GM18511 (cell line): ENCODE measurements around the gene UBE2V1.
"Not testable (repeated sequence)": the region's sequence is repeated elsewhere in the genome, so short reads cannot be mapped to it uniquely, and the experiment has no call there.

ENCODE experiments used
- ATAC-seq: cut with Tn5 transposase; IDR thresholded peaks from one replicate; pipeline ENCODE4 v1.9.1; 2021; ENCODE audit warnings: mild to moderate bottlenecking, moderate library complexity; ENCODE audit not compliant: unreplicated experiment

UBE2V1 gene

GRCh38 chr20:50066161-50066834 lies 46.7 kb downstream of the UBE2V1 start:
- no peak for ATAC-seq

GRCh38 chr20:50065325-50065615 lies 47.7 kb downstream of the UBE2V1 start:
- ATAC-seq: no peak

GRCh38 chr20:50063763-50064162 lies 49.2 kb downstream of the UBE2V1 start:
- ATAC-seq: not testable (repeated sequence)

- ATAC-seq: no peak
Observed at GRCh38 chr20:50062006-50062838, 50.7 kb downstream of the UBE2V1 start.

DNA sequence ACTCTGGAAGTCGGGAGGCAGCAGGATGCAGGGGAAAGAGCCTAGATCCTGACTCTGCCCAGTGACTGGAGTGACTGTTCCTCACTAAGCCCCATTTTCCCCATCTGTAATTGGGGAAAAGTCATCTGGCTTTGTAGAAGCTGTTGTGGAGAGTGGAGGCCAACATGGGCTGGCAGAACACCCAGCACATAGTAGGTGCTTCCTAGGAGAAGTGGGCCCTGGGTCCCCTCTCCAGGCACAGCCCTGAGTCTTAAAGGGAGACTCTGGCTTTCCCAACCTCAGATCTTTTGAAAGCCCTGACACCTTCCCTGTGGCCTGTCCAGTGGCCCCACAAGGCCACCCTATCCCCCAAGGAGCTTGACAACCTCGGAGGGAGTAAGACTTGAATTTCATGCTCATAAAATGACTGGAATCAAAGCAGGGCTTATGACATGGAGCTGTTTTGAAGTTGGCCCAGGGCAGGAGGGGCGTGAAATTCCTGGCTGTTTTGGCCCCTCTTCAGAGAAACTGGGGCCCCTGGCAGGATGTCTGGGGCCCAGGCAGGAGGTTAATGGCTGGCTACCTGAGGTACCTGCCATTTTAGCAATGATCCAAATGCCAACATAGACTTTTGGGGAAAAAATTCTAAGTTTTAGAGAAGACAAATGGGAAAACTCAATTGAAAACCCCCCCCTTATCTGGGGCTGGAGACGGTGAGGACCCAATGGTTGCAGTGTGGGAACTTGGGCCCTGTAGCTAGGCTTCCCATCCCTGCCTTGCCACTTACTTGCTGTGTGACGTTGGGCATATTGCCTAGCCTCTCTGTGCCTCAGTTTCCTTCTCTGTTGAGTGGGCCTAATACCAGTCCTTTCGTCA lies 51.6 kb downstream of the UBE2V1 start:
- ATAC-seq: no peak

DNA sequence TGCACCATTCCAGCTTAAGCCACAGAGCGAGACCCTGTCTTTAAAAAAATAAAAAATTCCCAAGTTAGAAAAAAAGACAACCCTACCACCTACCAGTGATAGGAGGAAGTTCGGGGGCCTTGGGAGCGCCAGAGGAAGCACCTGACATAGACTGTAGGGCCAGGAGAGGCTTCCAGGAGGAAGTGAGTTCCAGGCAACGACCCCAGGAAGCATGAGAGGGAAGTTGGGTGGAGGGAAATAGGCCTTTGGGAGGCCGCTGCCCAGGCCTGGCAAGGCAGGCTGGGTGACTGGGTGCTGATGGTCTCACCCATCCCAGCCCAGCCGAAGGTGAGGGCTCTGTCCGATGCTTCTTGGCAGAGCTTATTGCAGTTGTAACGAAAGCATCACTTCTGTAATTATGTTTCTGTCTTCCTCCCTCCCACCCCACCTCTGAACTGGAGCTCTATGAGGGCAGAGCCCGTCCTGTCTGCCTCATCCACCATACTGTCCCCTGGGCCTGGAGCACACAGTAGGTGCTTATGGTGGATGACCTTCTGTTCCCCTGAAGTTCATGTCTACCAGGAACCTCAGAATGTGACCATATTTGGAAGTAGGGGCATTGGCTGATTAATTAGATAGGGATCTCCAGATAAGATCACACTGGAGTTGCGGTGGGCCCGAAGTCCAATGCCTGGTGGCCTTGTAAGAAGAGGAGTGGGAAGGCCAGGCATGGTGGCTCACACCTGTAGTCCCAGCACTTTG lies 54.1 kb downstream of the UBE2V1 start:
- no peak for ATAC-seq

- no peak for ATAC-seq
Observed at GRCh38 chr20:50057714-50058053, 55.3 kb downstream of the UBE2V1 start.

- no peak for ATAC-seq
Observed at GRCh38 chr20:50056951-50057713, 55.8 kb downstream of the UBE2V1 start.

GRCh38 chr20:50056408-50056926 lies 56.5 kb downstream of the UBE2V1 start:
- no peak for ATAC-seq

- no peak for ATAC-seq
Observed at GRCh38 chr20:50055524-50056083, 57.3 kb downstream of the UBE2V1 start.

- no peak for ATAC-seq
Observed at GRCh38 chr20:50054626-50055511, 58.1 kb downstream of the UBE2V1 start.

DNA sequence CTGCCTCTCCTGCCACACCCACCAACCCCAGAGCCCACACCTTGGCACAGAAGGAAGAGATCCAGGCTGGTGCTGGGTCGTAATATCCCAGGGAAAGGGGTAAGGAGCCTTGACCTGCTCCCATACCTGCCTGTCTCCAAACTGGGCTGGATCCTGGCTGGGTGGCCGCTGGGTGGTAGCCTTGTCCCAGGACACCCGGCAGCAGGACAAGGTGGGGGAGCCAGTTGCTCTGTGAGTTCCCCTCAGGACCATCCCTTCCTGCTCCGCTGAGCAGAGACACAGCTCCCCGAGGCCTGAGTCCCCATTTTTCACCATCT lies 58.8 kb downstream of the UBE2V1 start:
- no peak for ATAC-seq

DNA sequence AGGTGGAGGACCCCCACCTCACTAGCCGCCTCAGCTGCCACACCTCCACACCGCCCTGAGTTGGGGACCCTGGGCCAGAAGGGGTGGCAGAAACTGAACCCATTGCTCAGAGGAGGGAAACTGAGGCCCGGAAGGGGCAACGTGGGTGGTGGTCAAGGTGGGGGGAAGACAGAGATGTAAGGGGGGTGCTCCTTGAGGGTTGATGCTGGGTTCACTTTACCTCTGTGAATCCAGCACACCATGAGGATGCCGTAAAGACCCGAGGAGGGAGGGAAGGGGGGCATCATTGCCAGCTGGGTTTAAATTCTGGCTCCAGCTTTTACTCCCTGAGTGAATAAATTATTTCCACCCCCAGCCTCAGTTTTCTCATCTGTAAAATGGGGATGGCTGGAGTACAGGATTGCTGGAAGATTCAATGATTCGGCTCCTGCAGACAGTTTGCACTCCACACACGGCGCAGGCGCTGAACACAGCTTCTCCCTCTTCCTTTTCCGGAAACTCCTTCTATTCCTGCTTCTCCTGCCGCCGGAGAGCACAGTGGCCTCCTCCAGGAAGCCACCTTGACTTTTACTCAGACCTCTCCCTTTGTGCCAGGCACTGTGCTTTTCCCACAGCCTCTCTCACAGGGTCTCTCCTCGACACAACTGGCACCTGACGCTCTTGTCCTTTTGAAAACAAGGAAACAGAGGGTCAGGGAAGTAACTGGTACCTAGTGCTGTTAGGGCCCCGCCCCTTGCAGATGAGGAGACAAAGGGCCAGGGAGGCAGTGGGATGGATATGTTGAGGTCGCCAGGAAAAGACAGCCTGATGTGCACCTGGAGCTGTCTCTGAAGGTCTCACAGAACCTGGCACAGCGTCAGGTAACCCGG lies 59.4 kb downstream of the UBE2V1 start:
- no peak for ATAC-seq

DNA sequence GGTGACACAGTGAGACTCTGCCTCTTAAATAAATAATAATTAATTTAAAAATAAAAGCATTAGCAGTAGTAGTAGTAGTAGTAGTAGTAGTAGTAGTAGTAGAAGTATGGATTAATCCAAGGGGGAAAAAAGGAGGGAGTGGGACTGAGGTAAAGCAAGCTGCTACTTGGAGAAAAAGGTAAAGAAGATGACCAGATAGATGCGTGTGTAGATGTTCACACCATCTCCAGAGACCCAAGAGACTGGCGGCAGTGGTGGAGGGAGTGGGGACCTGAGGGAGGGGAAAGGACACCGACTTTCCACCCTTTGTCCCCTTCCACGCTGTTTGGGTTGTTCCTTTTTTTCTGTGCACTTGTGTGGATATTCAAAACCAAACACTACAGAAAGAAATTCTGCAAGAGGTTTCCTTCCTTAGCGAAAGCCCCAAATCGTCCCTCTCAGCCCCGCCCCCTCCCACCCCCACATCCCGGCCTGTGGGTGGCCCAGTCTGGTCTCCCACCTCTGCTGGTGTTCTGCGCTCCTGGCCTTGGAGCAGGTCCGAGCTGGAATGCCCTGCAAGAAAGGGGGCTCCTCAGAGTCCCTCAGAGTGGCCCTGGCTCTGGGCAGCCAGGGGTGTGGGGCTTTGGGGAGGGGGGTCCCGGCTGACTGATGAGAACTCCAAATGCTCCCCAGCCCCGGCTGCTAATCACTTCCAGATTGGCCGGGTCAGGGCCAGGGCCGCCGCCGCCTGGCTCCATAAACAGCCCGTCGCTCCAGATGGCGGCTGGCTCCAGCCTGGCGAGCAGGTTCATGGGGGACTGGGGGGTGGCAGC lies 60.2 kb downstream of the UBE2V1 start:
- ATAC-seq: no peak

DNA sequence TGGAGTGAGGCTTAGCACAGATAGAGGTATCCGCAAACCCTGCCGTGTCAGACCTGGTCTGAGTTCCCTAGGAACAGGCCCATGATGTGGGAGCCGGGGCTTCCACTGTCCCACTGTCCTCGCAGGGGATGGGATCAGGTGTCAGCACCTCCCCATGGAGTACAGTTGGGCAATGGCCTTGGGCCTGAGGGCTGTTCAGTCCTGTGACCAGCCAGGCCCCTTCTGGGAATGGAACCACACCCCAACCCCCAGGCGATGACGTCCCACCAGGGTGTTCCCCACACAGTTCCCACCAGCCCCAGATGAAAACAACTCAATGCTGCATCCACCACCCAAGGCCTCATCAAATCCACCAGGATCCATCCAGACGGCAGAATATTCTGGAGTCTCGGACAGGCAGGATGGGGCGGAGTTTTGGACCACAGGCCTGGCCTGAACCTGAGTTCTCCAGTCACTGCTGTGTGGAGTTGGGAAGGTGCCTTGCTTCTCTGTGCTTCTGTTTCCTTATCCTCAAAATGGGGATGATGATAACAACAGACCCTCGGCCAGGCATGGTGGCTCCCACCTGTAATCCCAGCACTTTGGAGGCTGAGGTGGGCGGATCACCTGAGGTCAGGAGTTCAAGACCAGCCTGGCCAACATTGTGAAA lies 62.2 kb downstream of the UBE2V1 start:
- no peak for ATAC-seq

DNA sequence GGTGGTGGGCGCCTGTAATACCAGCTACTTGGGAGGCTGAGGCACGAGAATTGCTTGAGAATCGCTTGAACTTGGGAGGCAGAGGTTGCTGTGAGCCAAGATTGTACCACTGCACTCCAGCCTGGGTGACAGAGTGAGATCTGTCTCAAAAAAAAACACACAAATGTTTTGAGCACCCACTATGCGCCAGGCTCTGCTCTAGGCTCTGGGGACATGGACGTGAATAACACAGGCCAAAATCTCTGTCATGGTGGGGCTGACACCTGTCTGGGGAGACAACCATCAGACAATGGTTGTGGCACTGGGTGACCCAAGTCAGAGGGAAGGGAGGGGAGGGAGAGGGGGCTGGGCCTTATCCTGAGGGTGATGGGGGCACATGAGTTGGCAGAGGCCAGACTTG lies 62.7 kb downstream of the UBE2V1 start:
- ATAC-seq: no peak
